ELF-1 (cell line): ENCODE data around the gene LYRM7.
"Not testable (repeated sequence)": the region's sequence is repeated elsewhere in the genome, so short reads cannot be mapped to it uniquely, and the experiment has no call there.

Experiments
- DNase-seq: peaks from one replicate; pipeline ENCODE4 v3.0.0-alpha.2; 2016; ENCODE audit warnings: low read depth, low spot score

Gene LYRM7

GRCh38 chr5:131180407-131180806 is 9.7 kb downstream of the LYRM7 start:
- no peak for DNase-seq

GRCh38 chr5:131182839-131183238 is 12.1 kb downstream of the LYRM7 start:
- no peak for DNase-seq

- no peak for DNase-seq
Observed at GRCh38 chr5:131185523-131186104, 14.9 kb downstream of the LYRM7 start.

DNA sequence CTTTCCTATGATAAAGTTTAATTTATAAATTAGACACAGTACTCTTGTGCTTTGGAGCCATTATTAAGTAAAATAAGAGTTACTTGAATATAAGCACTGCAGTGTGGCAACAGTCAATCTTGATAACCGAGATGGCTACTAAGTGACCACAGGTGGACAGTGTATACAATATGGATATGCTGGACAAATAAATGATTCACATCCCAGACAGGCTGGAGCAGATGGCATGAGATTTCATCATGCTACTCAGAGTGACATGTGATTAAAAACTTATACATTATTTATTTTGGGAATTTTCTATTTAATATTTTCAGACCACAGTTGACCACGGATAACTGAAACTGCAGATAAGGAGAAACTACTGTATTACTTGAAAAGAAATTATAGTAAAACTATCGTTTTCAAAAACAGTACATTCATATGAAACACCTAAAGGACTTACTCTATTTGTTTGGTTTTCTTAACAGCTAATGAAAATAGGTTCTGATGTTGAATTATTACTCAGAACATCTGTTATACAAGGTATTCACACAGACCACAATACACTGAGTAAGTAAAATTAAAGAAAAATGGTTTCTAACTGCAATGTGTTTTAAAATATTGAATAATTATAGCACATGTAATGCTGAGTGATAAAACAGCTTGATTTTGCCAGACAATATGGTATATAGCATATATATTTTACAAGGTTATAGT is 16.0 kb downstream of the LYRM7 start:
- no peak for DNase-seq

- DNase-seq = no peak
Observed at GRCh38 chr5:131193106-131193505, 22.4 kb downstream of the LYRM7 start.

GRCh38 chr5:131193897-131194296 is 23.2 kb downstream of the LYRM7 start:
- not testable (repeated sequence) for DNase-seq

DNA sequence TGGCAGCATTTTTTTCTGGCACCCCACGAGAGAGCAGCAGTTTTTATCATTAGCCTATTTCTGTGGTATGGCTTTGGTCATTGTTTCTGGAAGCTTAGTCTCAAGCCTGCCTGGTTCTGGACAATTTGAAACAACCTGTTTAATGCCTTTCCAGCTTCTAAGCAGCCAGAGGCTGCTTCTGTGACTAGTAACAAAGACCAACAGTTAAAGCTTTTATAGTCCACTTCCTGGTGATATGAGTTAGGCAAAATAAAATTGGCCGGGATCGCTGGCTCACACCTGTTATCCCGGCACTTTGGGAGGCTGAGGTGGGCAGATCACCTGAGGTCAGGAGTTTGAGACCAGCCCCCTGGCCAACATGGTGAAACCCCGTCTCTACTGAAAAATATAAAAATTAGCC is 24.0 kb downstream of the LYRM7 start:
- DNase-seq = no peak

- no peak for DNase-seq
Observed at GRCh38 chr5:131195696-131196095, 25.0 kb downstream of the LYRM7 start.

GRCh38 chr5:131196331-131196730 is 25.6 kb downstream of the LYRM7 start:
- DNase-seq = no peak

DNA sequence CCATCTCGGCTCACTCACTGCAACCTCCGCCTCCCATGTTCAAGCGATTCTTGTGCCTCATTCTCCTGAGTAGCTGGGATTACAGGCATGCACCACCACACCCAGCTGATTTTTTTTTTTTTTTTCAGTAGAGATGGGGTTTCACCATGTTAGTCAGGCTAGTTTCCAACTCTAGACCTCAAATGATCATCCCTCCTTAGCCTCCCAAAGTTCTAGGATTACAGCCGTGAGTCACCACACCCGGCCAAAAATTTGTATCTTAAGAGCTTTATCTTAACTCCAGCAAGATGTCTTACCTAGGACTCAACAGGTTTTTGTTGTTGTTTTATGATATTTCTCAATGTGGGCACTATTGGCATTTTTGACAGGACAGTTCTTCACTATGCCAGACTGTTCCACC is 27.9 kb downstream of the LYRM7 start:
- DNase-seq = no peak

DNA sequence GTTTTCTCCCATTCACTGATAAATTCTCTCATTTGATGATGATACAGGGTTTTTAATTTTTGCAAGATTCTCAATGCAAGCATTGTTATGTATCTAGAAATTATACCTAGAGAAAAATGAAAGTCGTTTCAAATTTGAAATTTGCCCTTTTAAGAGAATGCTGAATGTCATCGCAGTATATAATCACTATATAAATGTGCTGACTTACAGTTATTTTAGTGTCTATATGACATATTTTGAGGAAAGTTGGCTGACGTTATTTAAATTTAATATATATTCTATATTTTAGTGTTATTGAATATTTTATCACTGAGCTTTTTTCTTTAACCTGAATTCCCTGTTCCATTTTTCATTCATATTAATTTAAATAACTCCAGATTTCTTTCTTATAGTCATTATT is 29.8 kb downstream of the LYRM7 start:
- DNase-seq = no peak

DNA sequence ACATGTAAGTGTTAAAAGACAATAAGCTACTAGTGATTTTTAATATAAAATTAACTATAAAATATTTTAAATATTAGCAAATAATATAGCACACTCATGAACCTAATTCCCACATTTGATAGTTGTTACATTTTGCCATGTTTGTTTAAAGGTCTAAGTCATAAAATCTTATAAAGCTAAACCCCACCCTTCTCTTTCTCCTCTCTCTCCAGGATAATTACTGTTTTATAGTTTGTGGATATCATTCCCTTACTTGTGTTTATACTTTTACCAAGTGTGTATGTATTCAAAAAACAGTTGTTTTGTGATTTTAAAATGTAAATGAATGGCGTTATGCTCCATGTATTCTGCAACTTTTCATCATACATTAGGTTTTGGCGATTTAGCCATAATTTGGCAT is 34.2 kb downstream of the LYRM7 start:
- no peak for DNase-seq

GRCh38 chr5:131206061-131206460 is 35.3 kb downstream of the LYRM7 start:
- DNase-seq = no peak

GRCh38 chr5:131206772-131207171 is 36.0 kb downstream of the LYRM7 start:
- DNase-seq = no peak

- DNase-seq = no peak
Observed at GRCh38 chr5:131209175-131209505, 38.4 kb downstream of the LYRM7 start.

GRCh38 chr5:131209506-131210150 is 38.9 kb downstream of the LYRM7 start:
- DNase-seq = peak; percentile 60

DNA sequence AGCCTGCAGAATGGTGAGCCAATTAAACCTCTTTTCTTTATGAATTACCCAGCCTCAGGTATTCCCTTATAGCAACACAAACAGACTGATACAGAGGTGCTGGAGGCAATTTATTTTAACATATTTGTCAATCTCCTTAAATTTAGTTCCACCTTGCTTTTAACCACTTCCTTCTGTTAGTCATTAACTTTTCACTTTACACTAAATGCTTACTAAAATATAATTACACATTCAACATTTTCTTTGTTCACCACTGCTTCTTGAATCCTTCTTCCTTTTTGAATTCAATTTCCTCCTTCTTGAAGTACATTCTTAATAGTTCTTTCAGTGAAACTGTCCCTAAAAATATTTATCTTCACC is 39.4 kb downstream of the LYRM7 start:
- DNase-seq = no peak

GRCh38 chr5:131211669-131212068 is 40.9 kb downstream of the LYRM7 start:
- no peak for DNase-seq

- DNase-seq = no peak
Observed at GRCh38 chr5:131212471-131213021, 41.8 kb downstream of the LYRM7 start.

- DNase-seq = no peak
Observed at GRCh38 chr5:131214609-131215227, 44.0 kb downstream of the LYRM7 start.

DNA sequence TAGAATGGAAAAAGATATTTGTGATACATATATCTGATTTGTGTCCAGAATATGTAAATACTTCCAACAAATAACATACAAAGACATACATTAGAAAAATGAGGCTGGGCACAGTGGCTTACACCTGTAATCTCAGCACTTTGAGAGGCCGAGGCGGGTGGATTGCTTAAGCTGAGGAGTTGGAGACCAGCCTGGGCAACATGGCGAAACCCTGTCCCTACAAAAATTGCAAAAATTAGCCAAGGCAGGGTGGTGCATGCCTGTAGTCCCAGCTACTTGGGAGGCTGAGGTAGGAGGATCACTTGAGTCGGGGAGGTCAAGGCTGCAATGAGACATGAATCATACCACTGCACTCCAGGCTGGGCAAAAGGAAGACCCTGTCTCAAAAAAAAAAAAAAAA is 47.0 kb downstream of the LYRM7 start:
- no peak for DNase-seq

GRCh38 chr5:131218392-131218791 is 47.6 kb downstream of the LYRM7 start:
- no peak for DNase-seq

DNA sequence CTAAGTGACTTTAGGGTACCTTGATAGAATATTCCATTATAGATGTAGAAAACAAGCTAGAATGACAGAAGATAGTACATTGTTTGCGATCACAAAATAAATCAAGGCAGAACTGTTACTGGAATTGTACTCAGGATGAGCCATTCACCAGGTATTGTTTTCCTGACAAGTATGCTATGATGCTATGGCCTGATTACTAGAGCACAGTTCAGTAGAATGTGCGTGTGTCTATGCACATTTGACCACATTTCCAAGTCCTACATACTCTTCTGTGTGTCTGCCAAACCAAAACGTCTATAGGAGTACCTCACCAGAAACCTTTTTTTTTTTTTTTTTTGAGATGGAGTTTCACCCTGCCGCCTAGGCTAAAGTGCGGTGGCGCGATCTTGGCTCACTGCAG is 49.8 kb downstream of the LYRM7 start:
- DNase-seq = no peak
